GM19372 (cell line): Measurements from ENCODE around the gene OR2A14.
"Not testable (repeated sequence)": the region's sequence is repeated elsewhere in the genome, so short reads cannot be mapped to it uniquely, and the experiment has no call there.

Experiments
- ATAC-seq: cut with Tn5 transposase; IDR thresholded peaks from one replicate; pipeline ENCODE4 v1.9.1; 2021; ENCODE audit warnings: mild to moderate bottlenecking, low read depth, moderate library complexity; ENCODE audit not compliant: unreplicated experiment

OR2A14 gene

DNA sequence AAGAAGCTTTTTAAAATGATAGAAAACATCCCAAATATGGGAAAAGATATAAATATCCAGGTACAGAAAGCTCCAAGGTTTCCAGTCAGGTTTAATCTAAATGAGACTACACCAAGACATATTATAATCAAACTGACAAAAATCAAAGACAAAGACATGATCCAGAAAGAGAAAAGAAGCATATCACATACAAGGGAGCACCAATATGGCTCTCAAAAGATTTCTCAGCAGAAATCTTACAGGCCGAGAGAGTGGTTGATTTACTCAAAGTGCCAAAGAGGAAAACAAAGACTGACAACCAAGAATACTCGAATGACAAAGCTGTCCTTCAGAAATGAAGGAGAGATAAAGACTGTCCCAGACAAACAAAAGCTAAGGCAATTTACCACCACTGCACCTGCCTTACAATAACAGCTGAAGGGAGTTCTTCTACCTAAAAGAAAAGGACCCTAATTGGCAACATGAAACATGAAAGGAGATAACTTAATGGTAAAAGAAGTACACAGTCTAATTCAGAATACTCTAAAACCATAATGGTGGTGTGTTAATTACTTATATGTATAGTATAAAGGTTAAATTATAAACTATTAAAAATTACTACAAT, 25.4 kb downstream of the OR2A14 start:
- ATAC-seq: no peak

DNA sequence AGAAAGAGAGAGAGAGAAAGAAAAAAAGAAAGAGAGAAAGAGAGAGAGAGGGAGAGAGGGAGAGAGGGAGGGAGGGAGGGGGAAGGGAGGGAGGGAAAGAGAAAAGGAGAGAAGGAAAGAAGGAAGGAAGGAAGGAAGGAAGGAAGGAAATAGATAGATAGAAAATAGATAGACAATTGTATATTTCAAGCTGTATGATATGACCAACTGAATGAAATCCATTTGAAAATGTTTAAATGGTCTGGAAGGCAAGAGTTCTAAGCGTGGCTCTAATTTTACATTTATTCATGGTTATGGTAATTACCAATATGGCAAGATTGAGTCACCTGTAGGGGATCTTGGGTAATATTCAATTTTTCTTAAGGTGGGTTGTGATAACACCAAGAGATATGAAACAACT, 35.9 kb downstream of the OR2A14 start:
- no peak for ATAC-seq

DNA sequence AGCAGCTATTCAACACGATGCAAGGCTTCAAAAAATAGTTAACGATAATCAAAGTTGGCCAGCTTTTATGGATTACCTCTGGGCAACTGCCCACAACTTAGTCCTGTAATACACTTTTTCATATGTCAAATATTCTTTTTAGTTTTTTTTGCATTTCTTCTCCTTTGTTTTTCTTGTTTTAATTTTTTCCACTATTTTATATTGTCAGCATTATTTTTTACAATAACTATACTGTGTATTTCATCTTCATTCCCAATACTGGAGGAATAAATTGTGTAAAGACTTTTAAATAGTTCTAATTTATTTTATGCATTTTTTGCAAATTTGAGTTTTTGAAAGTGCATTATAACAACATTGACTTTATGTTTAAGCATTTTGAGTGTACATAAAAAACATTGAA, 41.8 kb downstream of the OR2A14 start:
- ATAC-seq: no peak

DNA sequence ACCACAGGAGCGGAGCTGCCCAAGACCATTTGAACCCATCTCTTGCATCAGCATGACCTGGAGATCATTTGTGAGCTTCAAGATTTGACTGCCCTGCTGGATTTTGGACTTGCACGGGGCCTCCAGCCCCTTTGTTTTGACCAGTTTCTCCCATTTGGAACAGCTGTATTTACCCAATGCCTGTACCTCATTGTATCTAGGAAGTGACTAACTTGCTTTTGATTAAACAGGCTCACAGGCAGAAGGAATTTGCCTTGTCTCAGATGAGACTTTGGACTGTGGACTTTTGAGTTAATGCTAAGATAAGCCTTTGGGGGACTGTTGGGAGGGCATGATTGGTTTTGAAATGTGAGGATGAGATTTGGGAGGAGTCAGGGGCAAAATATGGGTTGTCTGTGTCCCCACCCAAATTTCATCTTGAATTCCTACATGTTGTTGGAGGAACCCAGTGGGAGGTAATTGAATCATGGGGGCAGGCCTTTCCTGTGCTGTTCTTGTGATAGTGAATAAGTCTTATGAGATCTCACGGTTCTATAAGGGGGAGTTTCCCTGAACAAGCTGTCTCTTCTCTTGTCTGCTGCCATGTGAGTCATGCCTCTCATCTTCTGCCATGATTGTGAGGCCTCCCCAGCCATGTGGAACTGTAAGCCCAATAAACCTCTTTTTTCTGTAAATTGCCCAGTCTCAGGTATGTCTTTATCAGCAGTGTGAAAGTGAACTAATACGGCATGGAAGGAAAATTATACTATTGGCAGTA, 48.8 kb downstream of the OR2A14 start:
- ATAC-seq: not testable (repeated sequence)

DNA sequence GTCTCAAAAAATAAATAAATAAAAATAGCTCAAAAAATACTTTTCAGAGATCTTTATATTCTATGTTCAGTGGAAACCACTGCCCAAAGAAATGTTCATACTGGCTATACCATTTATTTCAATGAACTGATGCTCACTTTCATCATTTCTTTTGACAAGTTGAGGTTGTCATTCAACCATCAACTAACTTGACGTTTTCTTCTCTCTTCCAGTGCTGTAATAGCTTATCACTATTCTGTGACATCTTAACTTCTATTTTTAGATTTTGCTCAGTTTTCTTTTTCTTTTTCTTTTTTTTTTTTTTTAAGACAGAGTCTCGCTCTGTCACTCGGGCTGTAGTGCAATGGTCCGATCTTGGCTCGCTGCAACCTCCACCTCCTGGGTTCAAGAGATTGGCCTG, 51.6 kb downstream of the OR2A14 start:
- no peak for ATAC-seq

DNA sequence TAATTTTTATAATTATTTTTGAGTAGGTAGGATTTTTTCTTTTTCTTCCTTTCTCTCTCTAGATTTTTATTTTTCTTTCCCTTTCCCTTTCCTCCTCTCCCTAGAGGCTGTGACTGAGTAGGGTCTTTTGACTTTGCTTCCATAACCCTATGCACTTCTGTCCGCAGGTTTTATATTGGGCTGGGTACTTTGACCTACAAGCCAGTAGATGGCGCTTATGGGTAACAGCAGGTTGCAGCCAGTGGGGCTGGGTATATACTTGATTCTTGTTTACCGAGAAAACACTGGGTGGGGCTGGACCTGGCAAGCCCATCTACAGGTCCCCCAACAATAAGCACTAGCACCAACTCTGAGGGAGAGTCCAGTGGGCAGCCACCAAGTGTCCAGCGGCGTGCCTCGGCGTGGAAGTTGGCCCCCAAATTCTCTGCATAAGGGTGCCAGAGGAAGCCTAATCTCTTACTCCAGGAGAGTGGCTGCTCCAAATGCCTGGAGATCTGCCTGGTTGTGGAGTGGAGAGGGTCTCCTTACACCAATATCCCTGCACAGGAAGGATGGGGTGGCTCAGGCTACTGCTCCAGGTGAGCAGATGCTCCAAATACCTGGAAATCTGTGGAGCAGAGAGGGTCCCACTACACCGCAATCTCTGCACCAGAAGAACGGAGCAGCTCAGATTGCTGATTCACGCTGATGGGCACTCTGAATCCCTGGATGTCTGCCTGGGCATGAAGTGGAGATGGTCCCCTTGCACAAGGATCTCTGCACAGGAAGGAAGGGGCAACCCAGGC, 55.6 kb downstream of the OR2A14 start:
- peak; percentile 96 for ATAC-seq

DNA sequence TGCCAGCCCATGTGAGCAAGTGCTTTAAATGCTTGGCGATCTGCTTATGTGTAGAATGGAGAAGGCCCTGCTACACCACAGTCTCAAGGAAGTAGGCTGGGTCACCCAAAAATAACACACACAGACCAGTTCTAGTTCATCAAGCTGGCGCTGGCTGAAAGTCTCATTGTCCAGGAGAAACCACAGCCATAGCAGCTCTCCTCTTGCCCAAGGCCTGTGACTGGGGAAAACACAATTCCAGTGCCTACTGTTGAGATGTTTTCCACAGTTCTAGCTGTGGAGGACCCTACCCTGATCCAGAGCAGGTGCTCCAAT, 56.1 kb downstream of the OR2A14 start:
- ATAC-seq: not testable (repeated sequence)
